ENCODE results near the gene CADM2.

Gene CADM2

DNA sequence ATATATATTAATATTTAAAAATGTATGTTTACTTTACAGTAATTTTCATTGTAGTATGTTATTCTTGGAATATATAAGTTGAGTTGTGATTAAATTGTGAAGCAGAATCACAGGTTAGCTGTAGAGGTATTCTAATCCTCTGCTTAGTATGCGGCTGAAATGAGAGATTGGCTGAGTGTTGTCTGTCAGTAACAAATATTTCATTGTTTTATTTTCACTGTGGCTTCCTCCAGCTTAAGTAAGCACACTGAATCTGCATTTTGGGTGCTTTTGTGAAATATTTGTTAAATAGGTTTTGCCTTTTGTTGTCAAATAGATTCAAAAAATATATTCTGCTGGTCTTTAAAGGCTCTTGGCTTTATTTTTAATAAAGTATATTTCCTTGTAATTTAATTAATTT lies 357.5 kb downstream of the CADM2 start:
- DNase-seq (ENCODE audit: low read depth in 3 of 3) = no peak

DNA sequence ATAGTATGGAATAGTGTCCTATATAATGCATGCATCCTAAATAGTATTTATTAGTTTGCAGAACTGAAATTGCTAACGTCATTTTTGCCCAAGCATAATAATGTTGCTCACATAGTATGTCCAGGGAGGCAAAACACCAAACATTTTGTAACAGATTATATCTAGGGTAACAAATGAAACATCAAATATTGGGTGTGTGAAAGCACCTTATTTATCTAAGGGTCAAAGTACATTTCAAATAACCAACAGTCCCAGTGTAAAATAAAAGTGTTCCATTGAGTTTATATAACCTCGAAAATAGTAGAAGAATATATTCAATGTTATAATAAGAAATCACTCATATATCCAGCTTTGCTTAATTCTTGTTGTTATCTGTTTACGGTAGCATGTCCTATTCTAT lies 363.1 kb downstream of the CADM2 start:
- DNase-seq (ENCODE audit: low read depth in 3 of 3) = no peak

- DNase-seq (ENCODE audit: low read depth in 3 of 3) = no peak
Measured at GRCh38 chr3:85330071-85330470, 371.3 kb downstream of the CADM2 start.

GRCh38 chr3:85337895-85338294 lies 379.1 kb downstream of the CADM2 start:
- DNase-seq (ENCODE audit: low read depth in 3 of 3) = no peak

DNA sequence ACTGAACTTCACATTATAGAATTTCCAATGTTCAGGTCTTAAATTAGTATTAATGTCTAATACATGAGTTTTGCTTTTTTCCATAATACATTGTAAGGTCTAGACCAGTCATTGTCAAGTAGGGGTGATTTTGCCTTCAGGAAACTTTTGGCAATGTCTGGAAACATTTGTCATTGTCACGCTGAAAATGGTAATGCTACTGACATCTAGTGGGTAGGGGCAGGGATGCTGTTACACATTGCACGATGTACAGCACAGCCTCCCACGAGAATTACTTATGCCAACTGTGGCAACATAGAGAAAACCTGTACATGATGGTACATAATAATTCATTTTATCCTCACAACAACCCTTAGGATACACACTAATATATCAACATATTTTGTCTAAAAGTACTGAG lies 384.1 kb downstream of the CADM2 start:
- no peak for DNase-seq (ENCODE audit: low read depth in 3 of 3)

DNA sequence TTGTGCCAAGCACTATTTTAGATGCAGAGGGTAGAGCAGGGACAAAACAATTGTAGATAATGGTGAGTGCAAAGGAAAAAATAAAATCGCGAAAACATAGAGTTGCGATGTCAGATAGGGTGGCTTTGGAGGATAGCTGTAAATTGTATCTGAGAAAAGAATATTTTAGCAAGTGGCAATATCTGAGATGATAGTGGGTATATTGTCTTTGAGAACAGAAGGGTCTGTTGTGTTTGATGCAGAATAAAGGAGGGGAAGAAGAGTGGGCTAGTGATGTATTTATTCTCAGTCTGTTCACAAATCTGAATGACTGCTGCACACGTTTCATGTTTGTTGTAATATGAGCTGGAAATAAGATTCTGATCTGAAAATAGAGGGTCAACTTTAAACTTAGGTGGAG lies 396.8 kb downstream of the CADM2 start:
- no peak for DNase-seq (ENCODE audit: low read depth in 3 of 3)

DNA sequence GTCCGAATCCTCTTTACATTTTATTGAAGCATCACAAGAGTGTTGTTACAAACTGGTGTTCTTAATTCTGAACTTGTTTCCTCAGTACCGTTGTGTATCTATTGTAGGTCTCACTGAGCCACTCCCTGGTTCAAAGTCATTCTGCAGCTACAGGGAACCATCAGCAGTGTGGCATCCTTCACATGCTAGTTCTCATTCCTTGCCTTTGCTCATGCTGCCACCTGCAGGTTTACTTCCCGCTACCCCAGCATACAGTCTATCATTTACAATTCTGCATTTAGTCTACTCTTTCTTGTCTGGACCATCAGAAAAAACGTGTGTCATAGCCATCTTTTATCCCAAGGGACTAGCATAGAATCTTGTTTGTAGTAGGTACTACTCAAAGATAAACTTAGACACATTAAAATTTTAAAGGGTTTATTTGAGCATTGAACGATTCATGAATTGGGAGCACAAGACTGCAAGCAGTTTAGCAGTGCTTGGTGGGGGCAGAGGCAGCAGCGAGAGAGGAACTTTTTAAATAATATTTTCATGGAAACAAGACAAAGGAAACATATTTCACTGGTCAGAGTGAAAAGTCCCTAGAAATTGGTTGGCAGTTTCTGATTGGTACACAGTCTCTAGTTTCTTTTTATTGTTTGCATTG lies 402.1 kb downstream of the CADM2 start:
- DNase-seq (ENCODE audit: low read depth in 3 of 3) = no peak

- no peak for DNase-seq (ENCODE audit: low read depth in 3 of 3)
Measured at GRCh38 chr3:85364296-85364909, 405.6 kb downstream of the CADM2 start.

DNA sequence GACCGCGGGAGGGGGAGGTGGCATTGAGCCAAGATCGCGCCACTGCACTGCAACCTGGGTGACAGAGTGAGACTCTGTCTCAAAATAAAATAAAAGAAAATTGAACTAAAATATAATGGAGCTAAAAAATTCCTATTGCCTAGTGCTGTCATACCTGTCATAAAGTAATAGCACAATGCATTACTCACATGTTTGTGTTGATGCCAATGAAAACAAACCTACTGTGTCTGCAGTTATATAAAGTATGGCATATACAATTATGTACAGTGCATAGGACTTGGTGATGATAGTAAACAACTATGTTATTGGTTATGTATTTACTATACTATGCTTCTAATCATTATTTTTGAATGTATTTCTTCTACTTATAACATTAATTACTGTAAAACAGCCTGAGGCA lies 411.6 kb downstream of the CADM2 start:
- DNase-seq (ENCODE audit: low read depth in 3 of 3) = no peak

DNA sequence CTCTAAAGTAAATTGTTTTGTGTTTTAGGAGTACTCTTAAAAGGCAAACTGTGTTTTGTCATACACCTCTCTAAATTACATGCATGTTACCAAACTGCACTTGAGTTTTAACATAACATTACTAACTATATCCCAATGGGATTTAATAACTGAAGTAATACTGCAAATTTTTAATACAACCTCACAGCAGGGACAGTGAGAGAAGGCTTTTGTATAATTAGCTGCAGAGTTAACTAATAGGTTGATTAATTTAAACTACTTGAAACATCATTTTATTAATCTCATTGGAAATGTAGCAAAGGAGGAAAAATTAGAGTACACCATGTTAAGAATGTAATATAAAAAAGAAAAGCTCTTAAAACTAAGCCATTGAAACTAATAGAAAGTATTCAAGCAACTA lies 417.3 kb downstream of the CADM2 start:
- no peak for DNase-seq (ENCODE audit: low read depth in 3 of 3)

GRCh38 chr3:85377115-85377514 lies 418.3 kb downstream of the CADM2 start:
- DNase-seq (ENCODE audit: low read depth in 3 of 3) = no peak

DNA sequence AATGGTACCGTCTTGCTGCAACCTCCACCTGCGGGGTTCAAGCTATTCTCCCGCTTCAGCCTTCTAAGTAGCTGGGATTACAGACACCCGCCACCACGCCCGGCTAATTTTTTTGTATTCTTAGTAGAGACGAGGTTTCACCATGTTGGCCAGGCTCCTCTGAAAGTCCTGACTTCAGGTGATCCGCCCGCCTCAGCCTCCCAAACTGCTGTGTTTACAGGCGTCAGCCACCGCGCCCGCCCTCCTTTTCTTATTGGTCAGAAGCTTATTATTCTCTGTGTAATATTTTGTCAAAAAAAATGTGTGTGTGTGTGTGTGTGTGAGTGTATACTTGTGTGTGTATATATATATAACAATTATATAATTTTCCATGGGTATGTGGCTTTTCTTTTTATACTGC lies 425.6 kb downstream of the CADM2 start:
- DNase-seq (ENCODE audit: low read depth in 3 of 3) = no peak

- DNase-seq (ENCODE audit: low read depth in 3 of 3) = no peak
Measured at GRCh38 chr3:85387913-85388505, 429.2 kb downstream of the CADM2 start.

- DNase-seq (ENCODE audit: low read depth in 3 of 3) = no peak
Measured at GRCh38 chr3:85394424-85394823, 435.6 kb downstream of the CADM2 start.

DNA sequence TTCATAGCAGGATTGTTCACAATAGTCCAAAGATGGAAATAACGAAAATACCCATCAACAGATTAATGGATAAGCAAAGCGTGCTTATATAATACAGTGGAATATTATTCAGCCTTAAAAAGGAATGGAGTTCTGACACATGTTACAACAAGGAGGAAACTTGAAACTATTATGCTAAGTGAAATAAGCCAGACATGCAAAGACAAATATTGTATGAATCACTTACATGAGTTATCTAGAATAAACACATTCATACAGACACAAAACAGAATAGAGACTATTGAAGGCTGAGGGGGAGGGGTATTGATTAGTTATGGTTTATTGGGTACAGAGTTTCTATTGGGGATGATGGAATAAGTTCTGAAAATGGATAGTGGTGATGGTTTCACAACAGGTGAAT lies 438.6 kb downstream of the CADM2 start:
- no peak for DNase-seq (ENCODE audit: low read depth in 3 of 3)

DNA sequence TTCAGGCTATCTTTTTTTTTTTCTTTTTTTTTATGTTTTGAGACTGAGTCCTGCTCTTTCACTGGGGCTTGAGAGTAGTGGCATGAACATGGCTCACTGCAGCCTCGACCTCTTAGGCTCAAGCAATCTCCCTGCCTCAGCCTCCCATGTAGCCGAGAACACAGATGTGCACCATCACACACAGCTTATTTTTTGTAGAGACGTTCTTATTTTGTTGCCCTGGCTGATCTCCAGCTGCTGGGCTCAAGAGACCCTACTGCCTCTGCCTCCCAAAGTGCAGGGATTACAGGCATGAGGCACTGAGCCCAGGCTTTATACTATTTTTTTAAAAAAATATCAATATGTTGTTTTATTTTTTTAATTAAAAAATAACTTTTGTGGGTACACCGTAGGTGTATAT lies 467.3 kb downstream of the CADM2 start:
- no peak for DNase-seq (ENCODE audit: low read depth in 3 of 3)

DNA sequence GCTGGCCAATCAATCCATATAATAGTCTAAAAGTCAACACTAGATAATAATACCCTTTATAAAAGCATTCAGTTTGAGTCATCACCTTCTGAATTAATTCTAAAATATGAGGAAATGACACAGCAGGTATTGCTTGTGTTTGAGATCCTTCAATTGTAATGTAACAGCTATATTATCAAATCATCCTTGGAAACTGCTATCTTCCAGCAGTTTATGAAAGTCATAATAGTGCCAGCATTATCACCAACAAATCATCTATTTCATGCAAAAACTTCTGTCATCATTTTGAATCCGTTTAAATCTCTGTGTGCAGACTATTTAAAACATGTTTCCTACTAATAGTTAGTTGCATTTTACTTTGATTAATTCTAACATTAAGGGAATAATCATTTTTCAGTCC lies 468.7 kb downstream of the CADM2 start:
- DNase-seq (ENCODE audit: low read depth in 3 of 3) = no peak

- no peak for DNase-seq (ENCODE audit: low read depth in 3 of 3)
Measured at GRCh38 chr3:85432081-85432480, 473.3 kb downstream of the CADM2 start.

DNA sequence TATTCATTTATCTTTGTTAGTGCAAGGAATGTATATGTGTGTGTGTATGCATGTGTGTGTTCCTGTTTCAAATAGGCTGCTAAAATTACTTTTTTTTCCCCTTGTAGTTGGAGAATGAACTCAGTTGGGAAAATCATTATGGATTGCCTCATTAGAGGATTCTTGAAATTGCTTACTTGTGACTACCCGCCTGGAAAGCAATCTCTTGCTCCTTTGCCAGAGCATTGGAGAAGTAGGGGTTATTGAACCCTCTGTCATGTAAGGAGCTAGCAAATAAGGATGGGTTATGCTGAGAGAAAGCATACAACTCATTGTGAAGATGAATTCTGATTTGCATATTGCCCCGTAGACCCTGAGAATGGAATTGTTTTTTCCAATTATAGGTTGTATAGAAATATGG lies 474.5 kb downstream of the CADM2 start:
- DNase-seq (ENCODE audit: low read depth in 3 of 3) = no peak

DNA sequence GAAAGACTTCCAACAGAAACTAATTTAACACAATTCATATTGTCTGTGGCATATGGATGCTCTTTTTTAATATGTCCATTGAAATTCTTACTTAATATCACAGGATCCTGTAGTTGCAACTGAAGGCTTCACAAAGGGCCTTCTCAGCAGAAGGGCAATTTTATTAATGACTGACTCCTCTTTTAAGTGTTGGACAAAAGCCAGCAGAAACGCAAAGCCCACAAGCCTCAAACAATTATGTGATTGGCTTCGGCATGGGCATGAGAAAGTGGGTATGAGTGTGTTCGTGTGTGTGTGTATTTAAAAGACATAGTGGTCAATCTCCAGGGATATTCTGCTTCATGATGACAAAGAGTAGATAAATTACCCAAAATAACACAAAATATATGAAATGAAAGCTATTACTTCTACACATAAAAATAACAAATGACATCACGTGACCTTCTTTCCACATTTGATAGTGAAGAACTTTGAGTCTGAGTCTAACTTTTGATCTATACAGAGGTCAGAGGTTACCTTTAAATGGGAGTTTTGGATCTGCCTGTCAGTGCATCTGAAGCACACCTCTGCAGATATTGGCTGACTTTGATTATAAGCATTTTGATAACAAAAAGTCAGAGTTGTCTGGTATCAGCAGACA lies 496.9 kb downstream of the CADM2 start:
- no peak for DNase-seq (ENCODE audit: low read depth in 3 of 3)

DNA sequence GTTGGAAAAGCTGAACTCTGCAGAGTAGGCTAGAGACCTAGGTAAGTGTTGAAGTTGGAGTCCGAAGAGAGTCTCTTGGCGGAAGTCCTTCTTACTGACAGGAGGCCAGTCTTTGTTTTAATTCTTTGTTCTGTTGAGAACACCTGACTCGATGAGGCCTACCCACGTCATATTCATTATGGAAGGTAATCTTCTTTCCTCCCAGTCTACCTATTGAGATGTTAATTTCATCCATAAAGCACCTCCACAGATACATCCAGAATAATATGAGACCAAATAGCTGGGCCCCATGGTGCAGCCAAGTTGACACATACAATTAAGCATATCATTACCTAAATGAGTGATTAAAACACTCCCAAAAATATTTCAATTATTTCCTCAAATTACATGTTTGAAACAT lies 515.5 kb downstream of the CADM2 start:
- no peak for DNase-seq (ENCODE audit: low read depth in 3 of 3)

DNA sequence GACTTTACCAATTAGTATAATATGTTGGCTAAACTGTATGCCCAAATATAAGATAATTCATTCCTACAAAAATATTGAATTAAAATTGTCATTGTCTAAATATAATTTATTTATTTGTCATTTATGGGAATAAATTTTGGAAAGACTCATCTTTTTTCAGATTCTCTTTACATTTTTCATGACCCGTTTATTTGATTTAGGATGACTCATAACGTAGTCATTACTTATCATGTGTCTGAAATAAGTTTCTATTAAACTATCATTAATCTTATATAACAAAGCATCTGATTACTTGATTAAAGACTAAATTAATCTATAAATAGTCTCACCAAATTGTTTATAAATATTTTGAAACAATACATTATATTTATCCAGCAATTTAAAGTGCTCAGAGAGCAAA lies 516.6 kb downstream of the CADM2 start:
- DNase-seq (ENCODE audit: low read depth in 3 of 3) = no peak

- DNase-seq (ENCODE audit: low read depth in 3 of 3) = no peak
Measured at GRCh38 chr3:85476891-85477495, 518.2 kb downstream of the CADM2 start.

Data from stimulated activated CD4-positive, alpha-beta T cell treated with anti-CD3 and anti-CD28 coated beads, TNF-alpha, amount 100 ng/mL, for 24 hours (primary cell).